ENCODE data around the gene APOL1.

APOL1 gene

GRCh38 chr22:36210224-36210623, 42.7 kb upstream of the APOL1 start:
- no peak overlapping the region for H3K27ac ChIP-seq (ENCODE audit: low read depth, low read length)
- peaks cover 15 to 20% of the 10 kb centered on the region in 2 donors for H3K4me1 ChIP-seq (ENCODE audit: control insufficient read depth in 1 of 2, insufficient read depth in 2 of 2, low read length in 2 of 2)
- H3K36me3 ChIP-seq (ENCODE audit: control insufficient read depth in 1 of 2, insufficient read depth in 2 of 2, low read length in 2 of 2), result no peaks in the 10 kb centered on the region
- H3K4me3 ChIP-seq (ENCODE audit: low read depth in 1 of 2, low read length in 2 of 2), result no peak overlapping the region
- peaks cover 0 to 2% of the 10 kb centered on the region in 2 donors for H3K9me3 ChIP-seq (ENCODE audit: control insufficient read depth in 1 of 2, low read length in 2 of 2)
- H3K9ac ChIP-seq (ENCODE audit: low read depth in 1 of 2, low read length in 2 of 2), result no peak overlapping the region
- H3K27me3 ChIP-seq (ENCODE audit: control insufficient read depth in 1 of 2, insufficient read depth in 2 of 2, low read length in 2 of 2), result no peaks in the 10 kb centered on the region

DNA sequence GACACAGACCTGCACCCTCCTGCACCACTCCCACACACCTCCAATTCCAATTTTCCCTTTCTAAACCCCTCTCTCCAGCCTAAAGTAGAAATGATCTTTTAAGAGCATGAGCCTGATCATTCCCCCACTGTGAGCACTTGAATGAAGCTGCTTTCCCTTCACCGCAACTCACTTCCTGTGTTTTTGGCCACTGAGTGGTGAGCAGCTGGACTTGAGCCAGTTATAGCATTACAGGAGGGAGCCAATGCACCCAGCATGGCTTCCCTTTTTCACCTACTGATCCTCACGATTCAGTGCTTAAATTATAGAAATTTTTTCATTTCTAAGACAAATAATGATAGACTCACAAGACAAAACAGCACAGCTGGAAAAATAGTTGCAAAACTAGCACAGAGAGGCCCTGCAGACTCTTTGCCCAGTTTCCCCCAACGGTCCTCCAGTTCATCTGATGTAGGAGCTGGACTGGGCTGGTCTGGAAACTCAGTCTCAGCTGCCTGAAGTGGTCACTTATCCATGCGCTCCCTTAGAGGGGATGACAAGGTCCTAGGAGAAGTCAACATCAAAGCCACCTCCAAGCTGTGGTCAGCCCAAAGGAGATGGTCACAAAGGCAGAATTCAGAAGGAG, 41.6 kb upstream of the APOL1 start:
- H3K36me3 ChIP-seq (ENCODE audit: control insufficient read depth in 1 of 2, insufficient read depth in 2 of 2, low read length in 2 of 2), result no peaks in the 10 kb centered on the region
- no peaks in the 10 kb centered on the region for H3K27me3 ChIP-seq (ENCODE audit: control insufficient read depth in 1 of 2, insufficient read depth in 2 of 2, low read length in 2 of 2)
- H3K9ac ChIP-seq (ENCODE audit: low read depth in 1 of 2, low read length in 2 of 2), result no peak overlapping the region
- no peak overlapping the region for H3K27ac ChIP-seq (ENCODE audit: low read depth, low read length)
- peaks cover 15 to 20% of the 10 kb centered on the region in 2 donors for H3K4me1 ChIP-seq (ENCODE audit: control insufficient read depth in 1 of 2, insufficient read depth in 2 of 2, low read length in 2 of 2)
- peaks cover 0 to 2% of the 10 kb centered on the region in 2 donors for H3K9me3 ChIP-seq (ENCODE audit: control insufficient read depth in 1 of 2, low read length in 2 of 2)
- no peak overlapping the region for H3K4me3 ChIP-seq (ENCODE audit: low read depth in 1 of 2, low read length in 2 of 2)

DNA sequence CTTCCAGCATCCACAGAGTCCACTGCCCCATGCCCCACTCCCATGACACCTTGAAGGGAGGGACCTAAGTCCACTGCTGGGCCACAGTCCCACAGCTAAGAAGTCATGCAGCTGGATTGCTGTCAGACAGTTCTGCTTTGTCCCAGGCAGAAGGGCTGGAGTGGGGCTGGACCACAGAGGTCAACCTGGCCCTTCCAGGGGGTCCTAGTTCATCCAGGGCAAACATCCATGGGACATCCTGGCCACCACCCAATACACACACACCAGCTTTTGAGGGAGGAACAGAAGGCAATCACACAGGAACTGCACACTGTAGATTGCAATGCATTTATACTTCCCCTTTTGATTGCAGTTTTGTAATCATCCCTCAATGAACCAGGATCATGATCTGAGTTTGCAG, 40.0 kb upstream of the APOL1 start:
- no peak overlapping the region for H3K9ac ChIP-seq (ENCODE audit: low read depth in 1 of 2, low read length in 2 of 2)
- H3K27ac ChIP-seq (ENCODE audit: low read depth, low read length), result no peak overlapping the region
- no peak overlapping the region for H3K4me3 ChIP-seq (ENCODE audit: low read depth in 1 of 2, low read length in 2 of 2)
- no peaks in the 10 kb centered on the region for H3K27me3 ChIP-seq (ENCODE audit: control insufficient read depth in 1 of 2, insufficient read depth in 2 of 2, low read length in 2 of 2)
- no peaks in the 10 kb centered on the region for H3K36me3 ChIP-seq (ENCODE audit: control insufficient read depth in 1 of 2, insufficient read depth in 2 of 2, low read length in 2 of 2)
- H3K4me1 ChIP-seq (ENCODE audit: control insufficient read depth in 1 of 2, insufficient read depth in 2 of 2, low read length in 2 of 2), result peaks cover 15 to 20% of the 10 kb centered on the region in 2 donors
- H3K9me3 ChIP-seq (ENCODE audit: control insufficient read depth in 1 of 2, low read length in 2 of 2), result peaks cover 0 to 2% of the 10 kb centered on the region in 2 donors

GRCh38 chr22:36213586-36213985, 39.3 kb upstream of the APOL1 start:
- Histone ChIP-seq H3K27ac (ENCODE audit: low read depth, low read length) (no peak overlapping the region), H3K27me3 (ENCODE audit: control insufficient read depth in 1 of 2, insufficient read depth in 2 of 2, low read length in 2 of 2) (no peaks in the 10 kb centered on the region), H3K9me3 (ENCODE audit: control insufficient read depth in 1 of 2, low read length in 2 of 2) (peaks cover 0 to 2% of the 10 kb centered on the region in 2 donors), H3K4me1 (ENCODE audit: control insufficient read depth in 1 of 2, insufficient read depth in 2 of 2, low read length in 2 of 2) (peaks cover 11 to 20% of the 10 kb centered on the region in 2 donors), H3K36me3 (ENCODE audit: control insufficient read depth in 1 of 2, insufficient read depth in 2 of 2, low read length in 2 of 2) (no peaks in the 10 kb centered on the region), H3K9ac (ENCODE audit: low read depth in 1 of 2, low read length in 2 of 2) (no peak overlapping the region), H3K4me3 (ENCODE audit: low read depth in 1 of 2, low read length in 2 of 2) (no peak overlapping the region)

- Histone ChIP-seq H3K36me3 (ENCODE audit: control insufficient read depth in 1 of 2, insufficient read depth in 2 of 2, low read length in 2 of 2) (no peaks in the 10 kb centered on the region), H3K9me3 (ENCODE audit: control insufficient read depth in 1 of 2, low read length in 2 of 2) (no peaks in the 10 kb centered on the region), H3K27me3 (ENCODE audit: control insufficient read depth in 1 of 2, insufficient read depth in 2 of 2, low read length in 2 of 2) (no peaks in the 10 kb centered on the region), H3K27ac (ENCODE audit: low read depth, low read length) (no peak overlapping the region), H3K4me3 (ENCODE audit: low read depth in 1 of 2, low read length in 2 of 2) (no peak overlapping the region), H3K4me1 (ENCODE audit: control insufficient read depth in 1 of 2, insufficient read depth in 2 of 2, low read length in 2 of 2) (peaks cover 3 to 22% of the 10 kb centered on the region in 2 donors), H3K9ac (ENCODE audit: low read depth in 1 of 2, low read length in 2 of 2) (no peak overlapping the region)
Measured at GRCh38 chr22:36215981-36216380, 37.0 kb upstream of the APOL1 start.

DNA sequence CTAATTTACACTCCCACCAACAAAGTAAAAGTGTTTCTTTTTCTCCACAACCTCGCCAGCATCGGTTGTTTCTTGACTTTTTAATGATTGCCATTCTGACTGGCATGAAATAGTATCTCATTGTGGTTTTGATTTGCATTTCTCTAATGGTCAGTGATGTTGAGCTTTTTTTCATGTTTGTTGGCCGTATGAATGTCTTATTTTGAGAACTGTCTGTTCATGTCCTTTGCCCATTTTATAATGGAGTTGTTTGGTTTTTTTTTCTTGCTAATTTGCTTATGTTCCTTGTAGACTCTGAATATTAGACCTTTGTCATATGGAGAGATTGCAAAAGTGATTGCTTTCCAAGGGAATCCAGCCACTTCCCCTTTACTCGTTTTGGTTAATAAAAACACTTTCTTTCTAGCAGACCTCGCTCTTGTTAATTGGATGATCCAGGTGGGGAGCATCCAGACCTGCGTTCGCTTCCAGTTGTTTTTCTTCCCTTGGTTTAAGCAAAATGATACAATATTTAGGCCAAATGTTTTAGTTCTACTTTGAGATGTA, 34.2 kb upstream of the APOL1 start:
- no peaks in the 10 kb centered on the region for H3K9me3 ChIP-seq (ENCODE audit: control insufficient read depth in 1 of 2, low read length in 2 of 2)
- H3K4me1 ChIP-seq (ENCODE audit: control insufficient read depth in 1 of 2, insufficient read depth in 2 of 2, low read length in 2 of 2), result peaks cover 5 to 8% of the 10 kb centered on the region in 2 donors
- no peak overlapping the region for H3K27ac ChIP-seq (ENCODE audit: low read depth, low read length)
- no peak overlapping the region for H3K9ac ChIP-seq (ENCODE audit: low read depth in 1 of 2, low read length in 2 of 2)
- H3K27me3 ChIP-seq (ENCODE audit: control insufficient read depth in 1 of 2, insufficient read depth in 2 of 2, low read length in 2 of 2), result no peaks in the 10 kb centered on the region
- H3K36me3 ChIP-seq (ENCODE audit: control insufficient read depth in 1 of 2, insufficient read depth in 2 of 2, low read length in 2 of 2), result no peaks in the 10 kb centered on the region
- no peak overlapping the region for H3K4me3 ChIP-seq (ENCODE audit: low read depth in 1 of 2, low read length in 2 of 2)

DNA sequence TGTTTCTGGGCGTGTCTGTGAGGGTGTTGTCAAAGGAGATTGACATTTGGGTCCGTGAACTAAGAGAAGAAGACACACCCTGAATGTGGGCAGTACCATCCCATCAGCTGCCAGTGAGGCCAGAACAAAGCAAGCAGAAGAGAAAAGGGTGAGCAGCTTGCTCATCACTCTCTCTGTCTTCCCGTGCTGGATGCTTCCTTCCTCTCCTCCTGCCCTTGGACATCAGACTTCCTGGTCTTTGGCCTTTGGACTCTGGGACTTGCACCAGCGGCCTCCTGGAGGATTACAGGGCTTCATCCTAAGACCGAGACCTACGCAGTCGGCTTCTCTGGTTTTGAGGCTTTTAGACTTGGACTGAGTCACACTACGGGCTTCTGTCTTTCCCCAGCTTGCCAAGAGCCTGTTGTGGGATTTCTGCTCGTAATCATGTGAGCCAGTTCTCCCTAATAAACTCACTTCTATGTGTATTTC, 32.4 kb upstream of the APOL1 start:
- Histone ChIP-seq H3K4me1 (ENCODE audit: control insufficient read depth in 1 of 2, insufficient read depth in 2 of 2, low read length in 2 of 2) (peaks cover 5 to 8% of the 10 kb centered on the region in 2 donors), H3K27ac (ENCODE audit: low read depth, low read length) (no peak overlapping the region), H3K27me3 (ENCODE audit: control insufficient read depth in 1 of 2, insufficient read depth in 2 of 2, low read length in 2 of 2) (no peaks in the 10 kb centered on the region), H3K9me3 (ENCODE audit: control insufficient read depth in 1 of 2, low read length in 2 of 2) (no peaks in the 10 kb centered on the region), H3K4me3 (ENCODE audit: low read depth in 1 of 2, low read length in 2 of 2) (no peak overlapping the region), H3K9ac (ENCODE audit: low read depth in 1 of 2, low read length in 2 of 2) (no peak overlapping the region), H3K36me3 (ENCODE audit: control insufficient read depth in 1 of 2, insufficient read depth in 2 of 2, low read length in 2 of 2) (no peaks in the 10 kb centered on the region)

DNA sequence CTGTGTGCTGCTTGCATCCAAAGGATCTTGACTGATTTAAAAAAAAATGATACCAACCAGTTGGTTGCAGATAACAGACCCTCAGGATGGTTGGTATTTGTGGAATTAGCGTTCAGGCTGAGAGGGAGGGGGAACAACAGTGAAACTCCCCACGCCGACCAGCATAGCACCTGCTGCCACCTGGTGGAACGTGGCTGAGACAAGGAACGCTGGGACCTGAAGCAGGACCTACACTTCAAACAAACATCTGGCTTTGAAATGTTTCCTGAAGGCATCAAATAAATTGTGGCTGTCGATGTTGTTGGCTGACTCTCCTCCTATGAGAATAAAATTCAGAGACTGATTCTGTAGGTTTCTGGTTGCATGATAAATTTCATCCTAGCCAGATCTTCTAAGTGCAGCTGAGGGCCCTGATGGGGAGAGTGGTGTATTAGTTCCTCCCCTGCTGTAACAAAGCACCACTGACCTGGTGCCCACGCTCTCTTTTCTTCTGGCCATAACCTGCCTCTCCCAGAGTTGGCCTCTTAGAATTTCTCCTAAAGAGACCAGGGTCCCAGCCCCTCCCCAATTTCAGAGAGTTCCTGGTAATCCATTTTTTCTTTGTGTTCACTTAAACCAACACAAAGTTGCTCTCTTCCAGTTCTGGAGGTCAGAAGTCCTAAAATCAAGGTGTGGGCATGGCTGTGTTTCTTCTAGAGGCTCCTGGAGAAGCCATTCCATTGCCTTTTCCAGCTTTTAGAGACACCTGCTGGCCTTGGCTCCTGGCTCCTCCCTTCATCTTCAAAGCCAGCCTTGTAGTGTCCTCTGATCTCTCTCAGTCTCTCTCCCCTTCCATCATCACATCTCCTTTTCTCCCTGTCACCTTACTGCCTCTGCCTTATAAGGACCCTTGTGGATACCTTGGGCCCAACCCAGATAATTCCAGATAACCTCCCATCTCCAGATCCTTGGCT, 30.9 kb upstream of the APOL1 start:
- Histone ChIP-seq H3K36me3 (ENCODE audit: control insufficient read depth in 1 of 2, insufficient read depth in 2 of 2, low read length in 2 of 2) (peaks cover 0 to 6% of the 10 kb centered on the region in 2 donors), H3K4me3 (ENCODE audit: low read depth in 1 of 2, low read length in 2 of 2) (no peak overlapping the region), H3K27me3 (ENCODE audit: control insufficient read depth in 1 of 2, insufficient read depth in 2 of 2, low read length in 2 of 2) (no peaks in the 10 kb centered on the region), H3K9me3 (ENCODE audit: control insufficient read depth in 1 of 2, low read length in 2 of 2) (no peaks in the 10 kb centered on the region), H3K9ac (ENCODE audit: low read depth in 1 of 2, low read length in 2 of 2) (no peak overlapping the region), H3K27ac (ENCODE audit: low read depth, low read length) (no peak overlapping the region), H3K4me1 (ENCODE audit: control insufficient read depth in 1 of 2, insufficient read depth in 2 of 2, low read length in 2 of 2) (peaks cover 5 to 8% of the 10 kb centered on the region in 2 donors)

DNA sequence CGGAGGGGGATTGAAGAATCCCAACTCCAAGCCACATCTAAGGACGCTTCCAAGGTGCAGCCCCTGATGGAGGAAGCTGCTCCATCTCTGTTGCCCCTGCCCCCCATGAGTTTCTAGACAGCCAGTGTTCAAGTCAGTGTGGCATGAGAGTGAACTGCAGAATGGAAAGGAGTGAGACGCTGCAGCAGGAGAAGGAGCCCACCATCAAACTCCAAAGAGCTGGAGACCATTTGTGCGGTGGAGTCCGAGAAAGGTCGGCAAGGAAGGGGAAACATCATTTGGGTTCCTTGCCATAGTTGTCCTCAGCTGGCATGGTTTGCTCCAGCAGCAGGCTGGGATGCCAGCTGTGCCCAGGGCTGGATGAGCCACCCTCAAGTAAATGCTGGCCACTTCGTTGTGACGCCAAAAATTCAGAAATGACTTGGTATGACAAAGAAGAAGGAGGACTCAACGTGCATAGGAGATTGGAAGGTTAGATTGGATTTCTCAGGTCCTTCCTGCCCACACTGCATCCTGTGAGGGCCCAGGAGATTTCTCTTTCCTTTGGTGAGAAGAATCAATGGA, 30.0 kb upstream of the APOL1 start:
- Histone ChIP-seq H3K27ac (ENCODE audit: low read depth, low read length) (no peak overlapping the region), H3K4me3 (ENCODE audit: low read depth in 1 of 2, low read length in 2 of 2) (no peak overlapping the region), H3K27me3 (ENCODE audit: control insufficient read depth in 1 of 2, insufficient read depth in 2 of 2, low read length in 2 of 2) (no peaks in the 10 kb centered on the region), H3K9me3 (ENCODE audit: control insufficient read depth in 1 of 2, low read length in 2 of 2) (no peaks in the 10 kb centered on the region), H3K4me1 (ENCODE audit: control insufficient read depth in 1 of 2, insufficient read depth in 2 of 2, low read length in 2 of 2) (peaks cover 5 to 8% of the 10 kb centered on the region in 2 donors), H3K36me3 (ENCODE audit: control insufficient read depth in 1 of 2, insufficient read depth in 2 of 2, low read length in 2 of 2) (peaks cover 6 to 13% of the 10 kb centered on the region in 2 donors), H3K9ac (ENCODE audit: low read depth in 1 of 2, low read length in 2 of 2) (no peak overlapping the region)

GRCh38 chr22:36223504-36223903, 29.4 kb upstream of the APOL1 start:
- Histone ChIP-seq H3K9ac (ENCODE audit: low read depth in 1 of 2, low read length in 2 of 2) (no peak overlapping the region), H3K27me3 (ENCODE audit: control insufficient read depth in 1 of 2, insufficient read depth in 2 of 2, low read length in 2 of 2) (no peaks in the 10 kb centered on the region), H3K4me3 (ENCODE audit: low read depth in 1 of 2, low read length in 2 of 2) (no peak overlapping the region), H3K4me1 (ENCODE audit: control insufficient read depth in 1 of 2, insufficient read depth in 2 of 2, low read length in 2 of 2) (peaks cover 5 to 8% of the 10 kb centered on the region in 2 donors), H3K9me3 (ENCODE audit: control insufficient read depth in 1 of 2, low read length in 2 of 2) (no peaks in the 10 kb centered on the region), H3K36me3 (ENCODE audit: control insufficient read depth in 1 of 2, insufficient read depth in 2 of 2, low read length in 2 of 2) (peaks cover 7 to 18% of the 10 kb centered on the region in 2 donors), H3K27ac (ENCODE audit: low read depth, low read length) (no peak overlapping the region)
